22Rv1 (cell line): Measurements from ENCODE around the gene INTS2.

Source experiments
- ZFX ChIP-seq: fragments of 450-650 bp; IDR thresholded peaks from 2 replicates; pipeline ENCODE4 v1.6.1; 2017; ENCODE audit warnings: antibody characterized with exemption, borderline replicate concordance
- TF ChIP-seq, protein P1 (sequence below): fragments of 450-650 bp; IDR thresholded peaks from 2 replicates; pipeline ENCODE4 v1.5.1; 2017; ENCODE audit warnings: mild to moderate bottlenecking

DNA sequence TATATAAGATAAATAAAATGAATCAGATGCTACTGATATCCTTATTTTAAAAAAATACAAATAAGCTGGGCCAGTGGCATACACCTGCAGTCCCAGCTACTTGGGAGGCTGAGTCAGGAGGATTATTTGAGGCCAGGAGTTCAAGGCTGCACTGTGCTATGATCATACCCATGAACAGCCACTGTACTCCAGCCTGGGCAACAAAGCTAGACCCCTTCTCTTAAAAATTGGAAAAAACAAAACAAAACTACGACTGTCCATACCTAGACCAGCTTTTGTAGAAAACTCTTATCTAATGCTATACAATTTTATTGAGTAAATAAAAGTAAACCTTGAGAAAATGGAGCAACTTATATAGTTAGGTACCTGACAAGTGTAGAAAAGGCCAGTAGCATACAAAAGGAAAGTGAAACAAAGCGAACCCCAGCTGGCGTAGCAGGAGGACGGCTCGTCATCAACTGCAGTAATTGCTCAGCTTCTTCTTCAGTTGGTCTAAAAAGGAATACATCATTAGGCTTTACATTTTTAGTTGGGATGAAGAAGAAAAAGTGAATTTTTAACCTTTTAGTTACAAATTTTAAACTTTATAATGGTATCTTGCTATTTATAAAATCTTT is 23.6 kb downstream of the INTS2 start:
- TF ChIP-seq, protein P1, sequence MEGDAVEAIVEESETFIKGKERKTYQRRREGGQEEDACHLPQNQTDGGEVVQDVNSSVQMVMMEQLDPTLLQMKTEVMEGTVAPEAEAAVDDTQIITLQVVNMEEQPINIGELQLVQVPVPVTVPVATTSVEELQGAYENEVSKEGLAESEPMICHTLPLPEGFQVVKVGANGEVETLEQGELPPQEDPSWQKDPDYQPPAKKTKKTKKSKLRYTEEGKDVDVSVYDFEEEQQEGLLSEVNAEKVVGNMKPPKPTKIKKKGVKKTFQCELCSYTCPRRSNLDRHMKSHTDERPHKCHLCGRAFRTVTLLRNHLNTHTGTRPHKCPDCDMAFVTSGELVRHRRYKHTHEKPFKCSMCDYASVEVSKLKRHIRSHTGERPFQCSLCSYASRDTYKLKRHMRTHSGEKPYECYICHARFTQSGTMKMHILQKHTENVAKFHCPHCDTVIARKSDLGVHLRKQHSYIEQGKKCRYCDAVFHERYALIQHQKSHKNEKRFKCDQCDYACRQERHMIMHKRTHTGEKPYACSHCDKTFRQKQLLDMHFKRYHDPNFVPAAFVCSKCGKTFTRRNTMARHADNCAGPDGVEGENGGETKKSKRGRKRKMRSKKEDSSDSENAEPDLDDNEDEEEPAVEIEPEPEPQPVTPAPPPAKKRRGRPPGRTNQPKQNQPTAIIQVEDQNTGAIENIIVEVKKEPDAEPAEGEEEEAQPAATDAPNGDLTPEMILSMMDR, result no peak
- no peak for TF ChIP-seq ZFX
